ENCODE data around the gene CDR2.

The CDR2 gene

GRCh38 chr16:22359679-22360078, 14.7 kb downstream of the CDR2 start:
- TF ChIP-seq, protein P1, sequence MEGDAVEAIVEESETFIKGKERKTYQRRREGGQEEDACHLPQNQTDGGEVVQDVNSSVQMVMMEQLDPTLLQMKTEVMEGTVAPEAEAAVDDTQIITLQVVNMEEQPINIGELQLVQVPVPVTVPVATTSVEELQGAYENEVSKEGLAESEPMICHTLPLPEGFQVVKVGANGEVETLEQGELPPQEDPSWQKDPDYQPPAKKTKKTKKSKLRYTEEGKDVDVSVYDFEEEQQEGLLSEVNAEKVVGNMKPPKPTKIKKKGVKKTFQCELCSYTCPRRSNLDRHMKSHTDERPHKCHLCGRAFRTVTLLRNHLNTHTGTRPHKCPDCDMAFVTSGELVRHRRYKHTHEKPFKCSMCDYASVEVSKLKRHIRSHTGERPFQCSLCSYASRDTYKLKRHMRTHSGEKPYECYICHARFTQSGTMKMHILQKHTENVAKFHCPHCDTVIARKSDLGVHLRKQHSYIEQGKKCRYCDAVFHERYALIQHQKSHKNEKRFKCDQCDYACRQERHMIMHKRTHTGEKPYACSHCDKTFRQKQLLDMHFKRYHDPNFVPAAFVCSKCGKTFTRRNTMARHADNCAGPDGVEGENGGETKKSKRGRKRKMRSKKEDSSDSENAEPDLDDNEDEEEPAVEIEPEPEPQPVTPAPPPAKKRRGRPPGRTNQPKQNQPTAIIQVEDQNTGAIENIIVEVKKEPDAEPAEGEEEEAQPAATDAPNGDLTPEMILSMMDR (conservative IDR thresholded peaks at IDR 0.05; ENCODE audit: low read depth, low read length): no peak
- H3K4me3 ChIP-seq (ENCODE audit: low read depth, low read length): no peak overlapping the region
- no peak for DNase-seq (ENCODE audit: low read depth)

DNA sequence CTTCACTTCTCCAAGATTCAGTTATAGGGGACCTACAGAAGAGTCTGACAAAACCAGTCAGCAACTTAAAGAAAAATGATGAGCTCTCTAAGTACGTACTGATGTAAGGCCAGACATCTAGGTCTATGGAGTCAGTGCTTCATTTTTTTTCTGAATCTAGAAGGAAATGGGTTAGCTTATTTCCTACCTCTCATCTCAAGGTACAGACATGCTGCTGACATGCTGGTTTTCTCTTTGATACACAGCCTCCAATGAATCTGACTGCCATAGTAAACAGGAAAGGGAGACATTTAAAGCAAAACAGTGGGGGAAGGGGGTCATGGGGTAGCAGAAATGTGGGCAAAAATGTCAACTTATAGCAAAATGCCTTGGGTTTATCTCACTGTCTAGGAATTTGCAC, 16.4 kb downstream of the CDR2 start:
- no peak overlapping the region for H3K4me3 ChIP-seq (ENCODE audit: low read depth, low read length)
- TF ChIP-seq, protein P1 (conservative IDR thresholded peaks at IDR 0.05; ENCODE audit: low read depth, low read length): no peak
- DNase-seq (ENCODE audit: low read depth): no peak

DNA sequence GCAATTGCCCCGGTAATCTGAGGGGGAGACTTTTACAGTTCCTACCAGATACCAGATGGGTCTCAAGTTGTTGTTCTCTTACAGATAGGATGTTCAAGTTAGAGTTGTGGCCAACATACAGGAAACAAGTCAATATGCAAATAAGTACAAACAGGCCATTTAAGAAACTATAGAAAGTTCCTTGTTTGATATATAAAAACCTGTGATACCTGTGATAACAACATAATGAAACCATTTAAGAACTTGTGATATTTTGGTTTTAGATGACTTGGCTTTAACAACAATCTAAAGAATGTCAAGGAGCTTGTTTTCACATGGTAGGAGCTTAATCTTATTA, 16.8 kb downstream of the CDR2 start:
- no peak for DNase-seq (ENCODE audit: low read depth)
- TF ChIP-seq, protein P1 (conservative IDR thresholded peaks at IDR 0.05; ENCODE audit: low read depth, low read length): no peak

DNA sequence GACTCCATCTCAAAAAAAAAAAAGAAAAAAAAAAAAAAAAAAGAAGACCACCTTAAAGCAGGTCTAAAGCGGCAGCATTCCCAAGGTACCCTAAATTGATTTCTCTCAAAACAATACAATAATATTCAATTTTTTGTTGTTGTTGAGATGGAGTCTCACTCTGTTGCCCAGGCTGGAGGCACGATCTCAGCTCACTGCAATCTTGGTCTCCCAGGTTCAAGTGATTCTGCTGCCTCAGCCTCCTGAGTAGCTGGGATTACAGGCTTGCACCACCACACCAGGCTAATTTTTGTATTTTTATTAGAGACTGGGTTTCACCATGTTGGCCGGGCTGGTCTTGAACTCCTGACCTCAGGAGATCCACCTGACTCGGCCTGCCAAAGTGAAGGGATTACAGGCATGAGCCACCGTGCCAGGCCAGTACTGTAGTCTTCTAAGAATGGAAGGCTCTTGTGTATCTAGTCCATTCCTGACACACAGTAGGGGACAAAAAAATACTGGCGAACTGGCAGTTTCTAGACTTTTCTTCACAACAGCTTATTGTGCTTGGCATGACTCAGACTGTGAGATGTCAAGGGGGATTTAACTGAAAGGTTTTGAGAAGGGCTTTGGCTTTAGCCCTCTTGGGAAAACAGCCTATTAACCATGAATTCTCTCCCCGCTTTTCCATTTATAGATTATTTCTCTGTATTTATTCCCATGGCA, 17.3 kb downstream of the CDR2 start:
- TF ChIP-seq, protein P1 (conservative IDR thresholded peaks at IDR 0.05; ENCODE audit: low read depth, low read length): no peak
- DNase-seq (ENCODE audit: low read depth): no peak
- no peak overlapping the region for H3K4me3 ChIP-seq (ENCODE audit: low read depth, low read length)

More for the DNA sequence above, 16.8 kb downstream of the CDR2 start:
- H3K4me3 ChIP-seq (ENCODE audit: low read depth, low read length): no peak overlapping the region

DNA sequence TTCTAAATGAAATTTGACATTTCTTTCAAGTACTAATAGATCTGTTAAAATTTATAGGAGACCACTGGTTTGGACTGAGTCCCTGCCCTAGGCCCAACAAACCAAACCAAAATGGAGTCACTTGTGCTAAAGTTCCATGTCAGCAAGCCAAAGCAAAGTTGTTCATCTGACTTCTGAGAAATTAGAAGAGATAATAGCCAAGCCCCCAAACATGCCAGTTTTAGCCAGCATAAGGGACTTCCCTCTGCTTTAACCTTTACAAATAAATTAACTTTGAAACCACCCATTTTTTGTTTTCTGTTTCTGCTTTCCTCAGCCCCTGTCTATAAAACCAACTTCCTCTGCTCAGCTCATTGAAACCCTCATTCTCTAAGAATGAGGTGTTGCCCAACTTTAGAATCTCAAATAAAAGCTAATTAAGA, 18.9 kb downstream of the CDR2 start:
- H3K4me3 ChIP-seq (ENCODE audit: low read depth, low read length): no peak overlapping the region
- DNase-seq (ENCODE audit: low read depth): no peak

GRCh38 chr16:22353933-22354541, 20.4 kb downstream of the CDR2 start:
- no peak overlapping the region for H3K4me3 ChIP-seq (ENCODE audit: low read depth, low read length)
- TF ChIP-seq, protein P1 (conservative IDR thresholded peaks at IDR 0.05; ENCODE audit: low read depth, low read length): no peak
- DNase-seq (ENCODE audit: low read depth): no peak

More for the DNA sequence above, 18.9 kb downstream of the CDR2 start:
- TF ChIP-seq, protein P1 (conservative IDR thresholded peaks at IDR 0.05; ENCODE audit: low read depth, low read length): no peak

Data from choroid plexus epithelial cell (primary cell).